T-helper 1 cell (primary cell): ENCODE measurements around the gene KCTD7.
"Not testable (repeated sequence)": the region's sequence is repeated elsewhere in the genome, so short reads cannot be mapped to it uniquely, and the experiment has no call there.

Experiments
- DNase-seq, 5 donors: peaks; one replicate each; pipeline ENCODE4 v3.0.0-alpha.2; 2012 to 2020
- total RNA-seq, 4 donors: gene quantifications; one replicate each; lab custom pipeline; 2026; lab: John Stamatoyannopoulos, UW

KCTD7 gene
- total RNA-seq: 25.1 to 52.9 (median 45.2) reads per million in 4 donors

- DNase-seq: peak; percentile 92 to 97 (median 94)
These were observed at the start of gene KCTD7 for GRCh38 chr7:66628361-66629221. KCTD7 (plus strand) TSS chr7:66628881; CDS start chr7:66629065, 184 bp downstream.

GRCh38 chr7:66580380-66580779 lies 48.3 kb upstream of the KCTD7 start:
- DNase-seq: not testable (repeated sequence)

- DNase-seq: not testable (repeated sequence)
These were observed 45.7 kb upstream of the KCTD7 start for GRCh38 chr7:66582816-66583489.

- DNase-seq: no peak
These were observed 45.1 kb upstream of the KCTD7 start for GRCh38 chr7:66583490-66584110.

- no peak for DNase-seq
These were observed 42.5 kb upstream of the KCTD7 start for GRCh38 chr7:66586181-66586580.

- DNase-seq: not testable (repeated sequence)
These were observed 40.5 kb upstream of the KCTD7 start for GRCh38 chr7:66588226-66588625.

- not testable (repeated sequence) for DNase-seq
These were observed 39.7 kb upstream of the KCTD7 start for GRCh38 chr7:66588856-66589570.

- DNase-seq: not testable (repeated sequence)
These were observed 38.2 kb upstream of the KCTD7 start for GRCh38 chr7:66590302-66591057.

- DNase-seq: peak in 1 of 5 donors; percentile 6
These were observed 37.5 kb upstream of the KCTD7 start for GRCh38 chr7:66591058-66591798.

- peak; percentile 68 to 93 (median 79) for DNase-seq
These were observed 36.7 kb upstream of the KCTD7 start for GRCh38 chr7:66591799-66592596.

- not testable (repeated sequence) for DNase-seq
These were observed 36.0 kb upstream of the KCTD7 start for GRCh38 chr7:66592597-66593146.

GRCh38 chr7:66594082-66594481 lies 34.6 kb upstream of the KCTD7 start:
- DNase-seq: not testable (repeated sequence)

GRCh38 chr7:66597461-66597860 lies 31.2 kb upstream of the KCTD7 start:
- no peak for DNase-seq

- DNase-seq: no peak
These were observed 26.5 kb upstream of the KCTD7 start for GRCh38 chr7:66602159-66602558.

- no peak for DNase-seq
These were observed 24.5 kb upstream of the KCTD7 start for GRCh38 chr7:66604198-66604597.

- DNase-seq: not testable (repeated sequence)
These were observed 22.0 kb upstream of the KCTD7 start for GRCh38 chr7:66606540-66607291.

- DNase-seq: no peak
These were observed 19.5 kb upstream of the KCTD7 start for GRCh38 chr7:66609176-66609575.

- not testable (repeated sequence) for DNase-seq
These were observed 14.1 kb upstream of the KCTD7 start for GRCh38 chr7:66614596-66614995.

- no peak for DNase-seq
These were observed 13.0 kb upstream of the KCTD7 start for GRCh38 chr7:66615699-66616098.
